ENCODE data around the gene ADRA2B.

The ADRA2B gene

DNA sequence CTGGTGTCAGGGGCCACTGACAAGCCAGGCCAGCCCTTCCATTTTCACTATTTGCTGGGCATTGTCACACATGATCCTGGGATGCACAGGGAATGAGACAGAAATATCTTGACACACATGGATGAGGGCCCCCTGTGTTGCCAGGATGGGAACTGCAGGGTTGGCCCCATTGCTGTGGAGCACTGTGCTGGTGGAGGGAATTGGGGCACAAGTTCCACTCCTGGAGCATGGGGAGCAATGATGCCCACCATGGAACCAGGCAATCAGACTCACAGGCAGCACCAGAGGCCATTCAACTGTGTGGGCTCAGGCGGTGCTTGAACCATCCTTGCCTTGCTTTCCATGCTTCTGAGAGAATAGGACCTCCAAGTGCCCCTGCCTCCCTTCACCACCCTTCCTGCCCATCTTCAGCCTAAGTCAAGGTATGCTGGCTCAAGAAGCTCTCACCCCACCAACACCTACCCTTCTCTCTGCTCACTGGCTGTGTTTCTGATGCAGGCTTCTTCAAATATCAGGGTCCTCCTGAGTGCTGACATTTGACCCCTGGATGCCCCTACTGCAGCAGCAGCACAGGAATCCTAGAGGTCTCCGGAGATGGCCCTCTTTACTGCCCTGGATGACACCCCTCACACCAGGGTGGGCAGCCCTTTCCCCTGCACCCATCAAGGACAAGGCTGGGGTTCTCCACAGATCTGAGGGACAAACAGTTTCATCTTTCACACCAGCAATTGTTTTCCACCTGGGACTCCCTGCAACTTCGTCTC is 11.0 kb downstream of the ADRA2B start:
- H3K27ac ChIP-seq (ENCODE audit: insufficient read depth, low read depth, low read length, poor library complexity, severe bottlenecking): no peak overlapping the region
- H3K4me3 ChIP-seq (ENCODE audit: insufficient read depth, low read depth, low read length): no peak overlapping the region
- H3K27me3 ChIP-seq (ENCODE audit: control insufficient read depth, insufficient read depth, low read length, poor library complexity, severe bottlenecking): no peaks in the 10 kb centered on the region
- H3K9me3 ChIP-seq (ENCODE audit: control insufficient read depth, low read length): no peaks in the 10 kb centered on the region
- 86 to 90% methylated on average over 3 of the region's 3 CpGs for WGBS, 2 experiments
- no peaks in the 10 kb centered on the region for H3K36me3 ChIP-seq (ENCODE audit: control insufficient read depth, insufficient read depth, low read length)
- peaks cover 26% of the 10 kb centered on the region for H3K4me1 ChIP-seq (ENCODE audit: control insufficient read depth, insufficient read depth, low read length)

DNA sequence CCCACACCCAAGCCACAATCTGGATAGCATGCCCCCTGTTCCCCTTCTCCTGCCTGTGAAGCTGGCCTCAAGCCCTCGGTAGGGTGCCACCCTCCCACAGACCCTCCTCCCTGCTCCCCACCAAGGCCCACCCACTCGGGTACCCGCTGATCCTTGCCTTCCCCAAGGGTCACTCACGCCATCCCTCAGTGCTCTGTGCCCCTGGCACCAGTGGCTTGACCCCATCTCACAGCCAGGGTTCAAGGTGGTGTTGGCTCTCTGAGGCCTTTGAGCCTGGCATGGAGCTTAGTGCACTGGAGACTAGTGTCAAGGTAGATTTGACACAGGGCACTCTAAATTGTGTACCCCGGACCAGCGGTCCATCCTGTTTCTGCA is 11.9 kb downstream of the ADRA2B start:
- Histone ChIP-seq H3K36me3 (ENCODE audit: control insufficient read depth, insufficient read depth, low read length) (no peaks in the 10 kb centered on the region), H3K27ac (ENCODE audit: insufficient read depth, low read depth, low read length, poor library complexity, severe bottlenecking) (no peak overlapping the region), H3K4me1 (ENCODE audit: control insufficient read depth, insufficient read depth, low read length) (peaks cover 24% of the 10 kb centered on the region), H3K4me3 (ENCODE audit: insufficient read depth, low read depth, low read length) (no peak overlapping the region), H3K27me3 (ENCODE audit: control insufficient read depth, insufficient read depth, low read length, poor library complexity, severe bottlenecking) (no peaks in the 10 kb centered on the region), H3K9me3 (ENCODE audit: control insufficient read depth, low read length) (no peaks in the 10 kb centered on the region)
- WGBS, 2 experiments: 90 to 94% methylated on average over 6 of the region's 6 CpGs

GRCh38 chr2:96103761-96104486 is 12.4 kb downstream of the ADRA2B start:
- Histone ChIP-seq H3K27me3 (ENCODE audit: control insufficient read depth, insufficient read depth, low read length, poor library complexity, severe bottlenecking) (no peaks in the 10 kb centered on the region), H3K4me3 (ENCODE audit: insufficient read depth, low read depth, low read length) (no peak overlapping the region), H3K36me3 (ENCODE audit: control insufficient read depth, insufficient read depth, low read length) (no peaks in the 10 kb centered on the region), H3K4me1 (ENCODE audit: control insufficient read depth, insufficient read depth, low read length) (peaks cover 18% of the 10 kb centered on the region), H3K9me3 (ENCODE audit: control insufficient read depth, low read length) (no peaks in the 10 kb centered on the region), H3K27ac (ENCODE audit: insufficient read depth, low read depth, low read length, poor library complexity, severe bottlenecking) (no peak overlapping the region)
- WGBS, 2 experiments: 54 to 59% methylated on average over 6 of the region's 6 CpGs

GRCh38 chr2:96103187-96103601 is 13.2 kb downstream of the ADRA2B start:
- WGBS, 2 experiments: 88 to 89% methylated on average over 8 of the region's 8 CpGs
- no peak overlapping the region for H3K27ac ChIP-seq (ENCODE audit: insufficient read depth, low read depth, low read length, poor library complexity, severe bottlenecking)
- H3K36me3 ChIP-seq (ENCODE audit: control insufficient read depth, insufficient read depth, low read length): no peaks in the 10 kb centered on the region
- peaks cover 11% of the 10 kb centered on the region for H3K4me1 ChIP-seq (ENCODE audit: control insufficient read depth, insufficient read depth, low read length)
- no peaks in the 10 kb centered on the region for H3K27me3 ChIP-seq (ENCODE audit: control insufficient read depth, insufficient read depth, low read length, poor library complexity, severe bottlenecking)
- H3K4me3 ChIP-seq (ENCODE audit: insufficient read depth, low read depth, low read length): no peak overlapping the region
- H3K9me3 ChIP-seq (ENCODE audit: control insufficient read depth, low read length): no peaks in the 10 kb centered on the region

DNA sequence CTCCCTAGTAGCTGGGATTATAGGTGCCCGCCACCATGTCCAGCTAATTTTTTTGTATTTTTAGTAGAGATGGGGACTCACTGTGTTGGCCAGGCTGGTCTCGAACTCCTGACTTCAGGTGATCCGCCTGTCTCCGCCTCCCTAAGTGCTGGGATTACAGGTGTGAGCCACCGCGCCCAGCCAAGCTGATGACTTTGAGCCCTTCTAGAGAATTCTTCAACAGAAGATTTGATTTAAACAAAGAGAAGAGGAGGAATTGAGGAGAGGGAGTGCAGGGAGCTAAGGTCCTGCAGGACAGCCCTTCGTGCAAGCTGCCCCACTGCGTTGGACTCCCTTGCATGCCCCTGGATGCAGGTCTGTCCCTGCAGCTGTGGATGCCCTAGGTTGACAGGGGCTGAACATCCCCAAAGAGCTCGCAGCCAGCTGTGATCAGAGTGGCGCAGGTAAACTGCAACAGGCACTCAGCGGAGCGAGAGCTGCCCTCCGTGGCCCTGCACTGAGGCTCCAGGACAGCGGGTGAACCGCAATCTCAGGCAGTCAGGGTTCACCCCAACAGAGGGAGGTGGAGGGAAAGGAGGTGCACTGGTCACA is 13.7 kb downstream of the ADRA2B start:
- WGBS, 2 experiments: 92 to 95% methylated on average over 15 of the region's 15 CpGs
- Histone ChIP-seq H3K36me3 (ENCODE audit: control insufficient read depth, insufficient read depth, low read length) (no peaks in the 10 kb centered on the region), H3K4me3 (ENCODE audit: insufficient read depth, low read depth, low read length) (no peak overlapping the region), H3K27me3 (ENCODE audit: control insufficient read depth, insufficient read depth, low read length, poor library complexity, severe bottlenecking) (no peaks in the 10 kb centered on the region), H3K27ac (ENCODE audit: insufficient read depth, low read depth, low read length, poor library complexity, severe bottlenecking) (no peak overlapping the region), H3K9me3 (ENCODE audit: control insufficient read depth, low read length) (no peaks in the 10 kb centered on the region), H3K4me1 (ENCODE audit: control insufficient read depth, insufficient read depth, low read length) (peaks cover 6% of the 10 kb centered on the region)

DNA sequence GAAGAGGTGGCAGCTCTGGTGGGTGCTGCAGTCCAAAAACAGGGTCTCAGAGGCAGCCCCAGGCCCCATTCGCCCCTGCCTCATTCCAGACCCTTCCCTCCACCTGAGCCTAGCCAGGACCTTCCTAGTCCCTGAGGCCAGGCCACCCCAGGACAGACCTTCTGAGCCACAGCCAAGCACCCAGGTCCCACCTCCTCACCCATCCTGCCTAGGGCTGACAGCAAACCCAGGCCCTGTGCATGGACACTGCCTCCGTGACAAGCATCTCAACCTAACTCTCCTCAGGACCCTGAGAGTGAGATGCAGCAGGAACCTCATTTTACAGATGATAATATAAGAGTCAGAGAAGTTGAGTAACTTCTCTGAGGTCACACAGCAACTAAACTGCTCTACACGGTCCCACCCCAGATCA is 15.5 kb downstream of the ADRA2B start:
- no peak overlapping the region for H3K4me3 ChIP-seq (ENCODE audit: insufficient read depth, low read depth, low read length)
- no peaks in the 10 kb centered on the region for H3K36me3 ChIP-seq (ENCODE audit: control insufficient read depth, insufficient read depth, low read length)
- 89% methylated on average over 3 of the region's 3 CpGs for WGBS, 2 experiments
- no peaks in the 10 kb centered on the region for H3K9me3 ChIP-seq (ENCODE audit: control insufficient read depth, low read length)
- H3K27ac ChIP-seq (ENCODE audit: insufficient read depth, low read depth, low read length, poor library complexity, severe bottlenecking): no peak overlapping the region
- H3K4me1 ChIP-seq (ENCODE audit: control insufficient read depth, insufficient read depth, low read length): peaks cover 5% of the 10 kb centered on the region
- H3K27me3 ChIP-seq (ENCODE audit: control insufficient read depth, insufficient read depth, low read length, poor library complexity, severe bottlenecking): no peaks in the 10 kb centered on the region

DNA sequence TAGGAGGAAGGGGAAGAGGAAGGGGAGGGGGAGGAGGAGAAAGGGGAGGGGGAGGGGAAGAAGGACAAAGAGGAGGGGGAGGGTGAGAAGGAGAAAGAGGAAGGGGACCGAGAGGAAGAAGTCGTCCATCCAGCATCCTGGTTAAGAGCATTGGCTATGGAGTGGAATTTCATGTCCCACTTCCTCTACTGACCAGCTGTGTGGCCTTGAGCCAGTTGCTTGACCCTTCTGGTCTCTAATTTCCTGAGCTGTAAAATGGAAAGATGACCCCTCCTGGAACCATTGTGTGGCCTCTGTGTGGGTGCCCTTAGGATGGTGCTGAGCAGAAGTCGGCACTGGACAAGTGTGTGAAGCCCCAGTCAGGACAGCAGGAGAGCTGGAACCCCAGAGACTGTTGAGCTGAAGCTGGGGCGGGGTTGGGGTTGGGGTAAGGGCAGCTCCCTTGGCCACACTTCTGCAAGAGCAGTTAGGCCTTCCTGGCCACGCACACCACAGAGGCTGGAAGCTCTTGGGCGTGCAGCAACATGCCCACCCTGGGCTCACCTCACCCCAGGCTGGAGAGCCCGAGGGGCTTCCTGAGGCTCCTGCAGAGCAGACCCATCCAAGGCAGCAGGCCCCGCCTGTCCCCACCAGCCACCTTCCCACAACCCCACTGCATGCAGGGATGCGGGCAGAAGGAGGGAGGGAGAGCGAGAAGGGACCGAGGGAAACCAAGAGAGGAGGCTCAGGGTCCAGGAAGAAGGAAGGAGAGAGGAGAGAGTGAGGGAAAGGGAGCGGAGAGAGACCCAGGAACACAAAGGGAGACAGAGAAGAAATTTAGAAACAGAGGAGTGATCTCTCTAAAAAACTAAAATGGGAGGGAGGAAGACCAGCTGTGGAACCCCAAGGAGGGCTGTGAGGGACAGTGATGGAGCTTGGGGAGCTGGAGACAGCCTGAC is 16.2 kb downstream of the ADRA2B start:
- H3K4me1 ChIP-seq (ENCODE audit: control insufficient read depth, insufficient read depth, low read length): peaks cover 5% of the 10 kb centered on the region
- H3K27ac ChIP-seq (ENCODE audit: insufficient read depth, low read depth, low read length, poor library complexity, severe bottlenecking): no peak overlapping the region
- H3K9me3 ChIP-seq (ENCODE audit: control insufficient read depth, low read length): no peaks in the 10 kb centered on the region
- WGBS, 2 experiments: 68 to 75% methylated on average over 11 to 12 of the region's 12 CpGs
- H3K4me3 ChIP-seq (ENCODE audit: insufficient read depth, low read depth, low read length): no peak overlapping the region
- no peaks in the 10 kb centered on the region for H3K27me3 ChIP-seq (ENCODE audit: control insufficient read depth, insufficient read depth, low read length, poor library complexity, severe bottlenecking)
- no peaks in the 10 kb centered on the region for H3K36me3 ChIP-seq (ENCODE audit: control insufficient read depth, insufficient read depth, low read length)

DNA sequence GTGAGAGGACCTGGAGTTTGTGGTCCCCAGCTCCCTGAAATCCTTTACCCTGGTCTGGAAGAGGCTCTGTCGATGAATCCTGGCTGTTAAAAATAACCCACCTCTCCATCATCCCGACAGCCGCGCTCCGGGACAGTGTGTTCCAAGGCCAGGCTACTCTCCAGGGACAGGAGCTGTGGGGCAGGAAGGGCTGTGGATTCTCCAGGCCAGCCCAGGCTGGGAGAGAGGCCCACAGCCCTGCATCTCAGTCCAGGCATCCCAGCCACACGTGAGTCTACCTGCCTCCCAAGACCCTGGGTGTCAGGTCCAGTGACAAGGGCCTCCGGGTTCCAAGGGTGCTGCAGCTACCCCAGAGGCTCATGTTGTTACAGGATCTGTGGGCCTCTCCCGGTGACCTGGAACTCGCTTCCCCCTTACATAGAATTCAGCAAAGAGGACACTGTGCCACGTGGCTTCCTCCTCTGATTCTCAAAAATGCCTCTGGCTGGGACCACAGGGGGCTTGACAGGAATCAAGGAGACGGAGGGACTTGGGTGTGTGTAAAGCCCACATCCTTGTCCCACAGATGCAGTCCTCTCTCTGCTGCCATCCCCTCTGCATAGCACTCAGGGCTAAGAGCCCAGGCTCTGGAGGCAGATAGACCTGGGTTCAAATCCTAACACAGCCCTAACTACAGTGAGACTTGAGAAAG is 17.3 kb downstream of the ADRA2B start:
- 83 to 86% methylated on average over 11 of the region's 11 CpGs for WGBS, 2 experiments
- Histone ChIP-seq H3K27ac (ENCODE audit: insufficient read depth, low read depth, low read length, poor library complexity, severe bottlenecking) (no peak overlapping the region), H3K4me3 (ENCODE audit: insufficient read depth, low read depth, low read length) (no peak overlapping the region), H3K36me3 (ENCODE audit: control insufficient read depth, insufficient read depth, low read length) (no peaks in the 10 kb centered on the region), H3K27me3 (ENCODE audit: control insufficient read depth, insufficient read depth, low read length, poor library complexity, severe bottlenecking) (no peaks in the 10 kb centered on the region), H3K4me1 (ENCODE audit: control insufficient read depth, insufficient read depth, low read length) (peaks cover 5% of the 10 kb centered on the region), H3K9me3 (ENCODE audit: control insufficient read depth, low read length) (no peaks in the 10 kb centered on the region)

- H3K27me3 ChIP-seq (ENCODE audit: control insufficient read depth, insufficient read depth, low read length, poor library complexity, severe bottlenecking): no peaks in the 10 kb centered on the region
- no peaks in the 10 kb centered on the region for H3K9me3 ChIP-seq (ENCODE audit: control insufficient read depth, low read length)
- 88 to 89% methylated on average over 7 of the region's 7 CpGs for WGBS, 2 experiments
- H3K27ac ChIP-seq (ENCODE audit: insufficient read depth, low read depth, low read length, poor library complexity, severe bottlenecking): no peak overlapping the region
- no peak overlapping the region for H3K4me3 ChIP-seq (ENCODE audit: insufficient read depth, low read depth, low read length)
- H3K4me1 ChIP-seq (ENCODE audit: control insufficient read depth, insufficient read depth, low read length): no peaks in the 10 kb centered on the region
- H3K36me3 ChIP-seq (ENCODE audit: control insufficient read depth, insufficient read depth, low read length): no peaks in the 10 kb centered on the region
Measured at GRCh38 chr2:96097951-96098823, 18.2 kb downstream of the ADRA2B start.
